Peyer's patch (tissue), 4 donors: ENCODE measurements around the gene MTMR10.

Experiments used
- POLR2A ChIP-seq, 2 donors: fragments of 450-650 bp; IDR thresholded peaks; one replicate each; pipeline ENCODE4 v1.5.1; 2017; ENCODE audit warnings: antibody characterized with exemption in 2 of 2, mild to moderate bottlenecking in 2 of 2, moderate library complexity in 2 of 2
- TF ChIP-seq, protein P1 (sequence below), 6 experiments: fragments of 450-650 bp in 4 of 6; fragments of 200-600 bp in 2 of 6; sonication (generic) in 1 of 6; IDR thresholded peaks; one replicate each; pipeline ENCODE4 v1.5.1; 2017 to 2019; ENCODE audit warnings: antibody characterized with exemption in 6 of 6, mild to moderate bottlenecking in 3 of 6, moderate library complexity in 1 of 6

DNA sequence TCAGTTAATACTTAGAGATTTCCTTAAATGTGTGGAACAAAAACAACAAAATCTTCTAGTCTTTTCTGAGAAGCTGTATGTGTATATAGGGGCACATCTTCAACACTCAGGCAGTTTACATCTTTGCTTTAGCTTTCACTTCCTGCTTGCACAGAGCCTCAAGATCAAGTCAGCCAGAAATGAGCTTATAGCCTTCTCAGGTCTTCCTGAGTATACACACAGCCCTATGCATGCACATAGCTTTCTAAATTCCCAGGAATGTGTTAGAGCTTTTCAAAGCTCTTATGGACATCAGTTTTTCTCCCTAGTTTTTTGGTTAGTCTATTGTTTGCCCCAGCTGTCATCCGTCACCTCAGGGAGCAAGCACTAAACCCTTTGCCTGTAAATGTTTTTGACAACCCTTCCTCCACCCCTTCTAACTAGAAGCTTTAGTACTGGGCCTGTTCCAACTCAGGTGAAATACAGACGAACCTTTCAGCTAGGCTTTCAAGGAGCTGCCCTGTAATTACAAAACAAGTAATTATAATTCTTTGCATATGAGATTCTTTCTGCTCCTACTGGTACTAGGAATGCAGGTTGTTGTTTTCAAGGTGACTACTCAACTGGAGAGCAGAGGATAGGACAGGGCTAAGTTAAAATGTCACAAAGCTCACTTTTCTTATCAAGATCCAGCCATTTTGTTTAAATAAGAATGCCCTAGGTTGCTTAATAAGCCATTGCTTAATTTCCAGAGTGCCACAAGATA is 22.6 kb upstream of the MTMR10 start:
- TF ChIP-seq POLR2A (IDR thresholded peaks at IDR 0.05) = no peak
- TF ChIP-seq, protein P1, sequence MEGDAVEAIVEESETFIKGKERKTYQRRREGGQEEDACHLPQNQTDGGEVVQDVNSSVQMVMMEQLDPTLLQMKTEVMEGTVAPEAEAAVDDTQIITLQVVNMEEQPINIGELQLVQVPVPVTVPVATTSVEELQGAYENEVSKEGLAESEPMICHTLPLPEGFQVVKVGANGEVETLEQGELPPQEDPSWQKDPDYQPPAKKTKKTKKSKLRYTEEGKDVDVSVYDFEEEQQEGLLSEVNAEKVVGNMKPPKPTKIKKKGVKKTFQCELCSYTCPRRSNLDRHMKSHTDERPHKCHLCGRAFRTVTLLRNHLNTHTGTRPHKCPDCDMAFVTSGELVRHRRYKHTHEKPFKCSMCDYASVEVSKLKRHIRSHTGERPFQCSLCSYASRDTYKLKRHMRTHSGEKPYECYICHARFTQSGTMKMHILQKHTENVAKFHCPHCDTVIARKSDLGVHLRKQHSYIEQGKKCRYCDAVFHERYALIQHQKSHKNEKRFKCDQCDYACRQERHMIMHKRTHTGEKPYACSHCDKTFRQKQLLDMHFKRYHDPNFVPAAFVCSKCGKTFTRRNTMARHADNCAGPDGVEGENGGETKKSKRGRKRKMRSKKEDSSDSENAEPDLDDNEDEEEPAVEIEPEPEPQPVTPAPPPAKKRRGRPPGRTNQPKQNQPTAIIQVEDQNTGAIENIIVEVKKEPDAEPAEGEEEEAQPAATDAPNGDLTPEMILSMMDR (IDR thresholded peaks at IDR 0.05) = no peak
